Choroid plexus epithelial cell (primary cell): ENCODE data around the gene SRGAP1.

ENCODE experiments used
- DNase-seq: peaks from one replicate; pipeline ENCODE4 v3.0.0-alpha.2; 2010; ENCODE audit warnings: low read depth
- H3K4me3 ChIP-seq: 2 replicates; pipeline ENCODE4 v1.5.1; 2011; ENCODE audit warnings: low read depth, mild to moderate bottlenecking, control low read depth, low read length, moderate library complexity
- TF ChIP-seq, protein P1 (sequence below): conservative IDR thresholded peaks from 2 replicates; pipeline ENCODE4 v1.5.1; 2011; ENCODE audit warnings: low read depth, mild to moderate bottlenecking, control low read depth, inconsistent platforms, low read length, moderate library complexity

SRGAP1 gene

DNA sequence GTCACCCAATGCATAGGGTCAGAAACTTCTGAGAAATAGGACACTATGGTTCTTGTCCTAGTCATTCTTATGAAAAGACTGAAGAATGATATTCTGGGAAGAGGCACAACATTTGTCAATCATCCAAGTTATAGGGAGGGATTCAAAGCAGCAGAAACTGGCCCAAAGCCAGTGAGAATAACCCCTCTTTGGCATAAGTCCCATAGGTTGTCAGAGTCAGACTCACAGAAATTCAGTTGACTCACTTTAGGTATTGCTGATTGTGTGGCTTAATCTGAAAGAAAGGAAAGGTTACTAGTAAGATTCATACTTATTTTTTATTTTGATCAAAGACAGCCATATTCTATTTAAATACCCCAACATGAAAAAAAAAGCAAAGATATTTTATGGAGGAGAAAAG, 151.0 kb downstream of the SRGAP1 start:
- TF ChIP-seq, protein P1, sequence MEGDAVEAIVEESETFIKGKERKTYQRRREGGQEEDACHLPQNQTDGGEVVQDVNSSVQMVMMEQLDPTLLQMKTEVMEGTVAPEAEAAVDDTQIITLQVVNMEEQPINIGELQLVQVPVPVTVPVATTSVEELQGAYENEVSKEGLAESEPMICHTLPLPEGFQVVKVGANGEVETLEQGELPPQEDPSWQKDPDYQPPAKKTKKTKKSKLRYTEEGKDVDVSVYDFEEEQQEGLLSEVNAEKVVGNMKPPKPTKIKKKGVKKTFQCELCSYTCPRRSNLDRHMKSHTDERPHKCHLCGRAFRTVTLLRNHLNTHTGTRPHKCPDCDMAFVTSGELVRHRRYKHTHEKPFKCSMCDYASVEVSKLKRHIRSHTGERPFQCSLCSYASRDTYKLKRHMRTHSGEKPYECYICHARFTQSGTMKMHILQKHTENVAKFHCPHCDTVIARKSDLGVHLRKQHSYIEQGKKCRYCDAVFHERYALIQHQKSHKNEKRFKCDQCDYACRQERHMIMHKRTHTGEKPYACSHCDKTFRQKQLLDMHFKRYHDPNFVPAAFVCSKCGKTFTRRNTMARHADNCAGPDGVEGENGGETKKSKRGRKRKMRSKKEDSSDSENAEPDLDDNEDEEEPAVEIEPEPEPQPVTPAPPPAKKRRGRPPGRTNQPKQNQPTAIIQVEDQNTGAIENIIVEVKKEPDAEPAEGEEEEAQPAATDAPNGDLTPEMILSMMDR: no peak
- H3K4me3 ChIP-seq: no peak overlapping the region
- peak; percentile 25 for DNase-seq

DNA sequence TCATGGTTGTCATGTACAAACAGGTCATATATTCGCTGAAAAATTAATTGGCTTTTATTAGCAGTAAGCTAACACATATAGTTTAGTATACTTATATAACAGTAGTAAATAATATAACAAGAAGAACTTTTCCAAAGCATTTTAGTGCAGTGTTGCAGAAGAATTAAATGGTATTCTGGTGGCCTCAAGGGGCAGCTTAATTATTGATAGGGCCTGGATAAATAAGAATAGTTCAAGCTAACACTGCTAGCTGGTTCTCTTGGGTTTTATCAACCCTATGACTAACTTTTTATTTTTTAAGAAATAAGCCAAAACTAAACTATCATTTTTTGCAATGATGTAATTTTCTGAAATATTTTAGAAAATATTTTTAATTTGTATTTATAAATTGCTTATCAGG, 152.1 kb downstream of the SRGAP1 start:
- no peak for DNase-seq
- TF ChIP-seq, protein P1: no peak
- H3K4me3 ChIP-seq: no peak overlapping the region

DNA sequence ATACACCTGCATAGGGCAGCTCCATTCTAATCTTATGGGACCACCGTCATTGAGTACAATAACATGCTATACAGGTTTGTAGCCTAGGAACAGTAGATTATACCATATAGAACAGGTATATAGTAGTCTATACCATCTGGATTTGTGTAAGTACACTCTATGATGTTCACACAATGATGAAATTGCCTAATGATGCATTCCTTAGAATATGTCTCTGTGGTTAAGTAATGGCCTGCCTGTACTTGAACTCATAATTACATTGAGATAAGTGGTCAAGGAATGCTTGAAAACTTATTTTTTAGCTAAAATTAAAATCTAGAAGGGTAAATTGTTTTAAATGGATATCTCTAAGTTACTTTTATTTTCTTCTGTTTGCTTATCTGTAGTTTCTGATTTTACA, 152.7 kb downstream of the SRGAP1 start:
- no peak overlapping the region for H3K4me3 ChIP-seq
- peak; percentile 29 for DNase-seq
- TF ChIP-seq, protein P1: no peak

DNA sequence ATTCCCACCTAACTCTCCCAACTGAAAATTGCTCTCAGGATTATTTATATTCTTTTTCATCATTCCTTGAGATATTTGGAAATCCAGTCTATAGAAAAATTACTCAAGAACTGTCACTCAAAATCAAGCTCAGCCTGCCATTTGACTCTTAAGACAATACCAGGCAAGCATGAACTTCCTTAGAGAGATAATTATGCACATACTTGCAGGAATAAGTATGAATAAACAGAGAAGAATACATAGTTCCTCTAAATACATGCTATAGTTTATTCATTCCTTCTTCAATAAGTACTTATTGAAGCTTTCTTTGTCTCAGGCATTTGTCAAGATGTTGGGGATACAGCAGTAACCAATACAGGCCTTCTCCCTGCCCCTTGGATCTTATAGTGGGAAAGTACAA, 154.1 kb downstream of the SRGAP1 start:
- H3K4me3 ChIP-seq: no peak overlapping the region
- TF ChIP-seq, protein P1: no peak
- DNase-seq: no peak

DNA sequence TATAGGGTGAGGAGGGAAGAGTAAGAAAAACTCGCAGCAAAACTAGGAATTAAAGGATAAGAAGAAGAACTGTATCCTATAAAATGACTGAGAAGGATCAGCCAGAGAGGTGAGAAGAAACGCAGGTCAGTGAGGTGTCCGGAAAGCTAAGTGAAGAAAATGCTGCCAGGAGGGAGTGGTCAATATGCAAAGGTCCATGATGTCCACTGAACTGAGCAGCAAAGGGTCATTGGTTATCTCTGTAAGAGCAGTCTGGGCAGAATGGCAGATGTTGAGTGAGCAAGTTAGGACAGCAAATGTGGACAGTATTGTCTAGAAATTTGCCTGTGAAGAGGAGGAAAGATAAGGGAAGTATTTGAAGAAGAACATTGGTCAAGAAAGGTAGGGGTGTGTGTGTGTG, 155.4 kb downstream of the SRGAP1 start:
- TF ChIP-seq, protein P1: no peak
- DNase-seq: no peak
- no peak overlapping the region for H3K4me3 ChIP-seq

DNA sequence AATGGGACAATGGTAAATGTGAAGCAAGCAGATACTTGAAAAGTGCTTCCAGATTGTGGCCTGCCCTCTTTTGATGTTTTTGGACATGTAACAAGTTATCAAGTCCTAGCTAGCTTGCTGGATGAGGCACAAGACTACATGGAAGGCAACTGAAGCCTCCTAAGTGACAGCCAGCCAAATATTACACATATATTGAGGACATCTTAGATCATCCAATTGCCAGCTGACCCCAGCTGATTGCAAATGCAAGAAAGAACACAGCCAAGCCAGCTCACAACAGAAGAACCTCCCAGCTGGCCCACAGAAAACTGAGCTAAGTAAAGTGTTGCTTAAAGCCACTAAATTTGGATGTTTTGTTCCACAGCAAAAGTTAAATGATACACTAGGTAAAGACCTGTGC, 156.9 kb downstream of the SRGAP1 start:
- peak; percentile 30 for DNase-seq
- TF ChIP-seq, protein P1: no peak
- H3K4me3 ChIP-seq: no peak overlapping the region

DNA sequence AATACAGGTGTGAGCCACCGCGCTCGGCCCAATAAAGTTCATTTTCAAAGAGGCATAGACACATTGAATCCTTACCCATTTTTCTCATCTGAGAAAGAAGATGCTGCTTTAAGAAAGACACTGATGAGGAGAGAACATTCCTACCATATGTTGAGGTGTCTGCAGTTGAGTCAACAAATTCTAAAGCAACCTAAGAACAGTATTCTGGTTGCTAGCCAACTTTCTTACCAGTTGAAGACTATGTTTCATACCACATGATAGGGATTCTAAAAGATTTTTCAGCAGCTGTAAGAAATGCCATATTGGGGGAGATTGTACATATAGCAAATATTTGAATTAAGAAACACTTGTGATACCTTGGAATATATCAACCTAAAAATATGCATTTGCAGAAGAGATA, 160.1 kb downstream of the SRGAP1 start:
- TF ChIP-seq, protein P1: no peak
- H3K4me3 ChIP-seq: no peak overlapping the region
- DNase-seq: peak; percentile 92
